Stimulated activated naive B cell treated with anti-CD40 and anti-IgM and Interleukin-4, amounts not matched to agents 10 μg/mL and 1 μg/mL and 100 μg/mL, for 72 hours (primary cell): ENCODE data around the gene PRKG1.
"Not testable (repeated sequence)": the region's sequence is repeated elsewhere in the genome, so short reads cannot be mapped to it uniquely, and the experiment has no call there.

Source experiments
- ATAC-seq, 2 donors: fragments of 150-1000 bp; cut with Tn5 transposase; replicated peaks; 2 replicates each; pipeline ENCODE4 v1.10.0; 2021; ENCODE audit warnings: moderate library complexity in 1 of 2
- DNase-seq: peaks from one replicate; pipeline ENCODE4 v3.0.0; 2021
- H3K27ac Mint-ChIP-seq: one replicate; pipeline ENCODE4 v1.8.0; 2022; ENCODE audit warnings: mild to moderate bottlenecking, mixed read lengths
- H3K27me3 Mint-ChIP-seq, 2 donors: one replicate each; pipeline ENCODE4 v1.8.0; 2022; ENCODE audit warnings: mixed read lengths in 2 of 2
- H3K36me3 Mint-ChIP-seq, 2 donors: one replicate each; pipeline ENCODE4 v1.8.0; 2022; ENCODE audit warnings: mixed read lengths in 2 of 2, mild to moderate bottlenecking in 1 of 2
- H3K4me1 Mint-ChIP-seq, 2 donors: one replicate each; pipeline ENCODE4 v1.8.0; 2022; ENCODE audit warnings: mixed read lengths in 2 of 2, mild to moderate bottlenecking in 1 of 2
- H3K4me3 Mint-ChIP-seq, 2 donors: one replicate each; pipeline ENCODE4 v1.8.0; 2022; ENCODE audit warnings: mild to moderate bottlenecking in 2 of 2, mixed read lengths in 2 of 2, moderate library complexity in 1 of 2
- H3K9me3 Mint-ChIP-seq, 2 donors: one replicate each; pipeline ENCODE4 v1.8.0; 2022; ENCODE audit warnings: mixed read lengths in 2 of 2, mild to moderate bottlenecking in 1 of 2

PRKG1 gene

DNA sequence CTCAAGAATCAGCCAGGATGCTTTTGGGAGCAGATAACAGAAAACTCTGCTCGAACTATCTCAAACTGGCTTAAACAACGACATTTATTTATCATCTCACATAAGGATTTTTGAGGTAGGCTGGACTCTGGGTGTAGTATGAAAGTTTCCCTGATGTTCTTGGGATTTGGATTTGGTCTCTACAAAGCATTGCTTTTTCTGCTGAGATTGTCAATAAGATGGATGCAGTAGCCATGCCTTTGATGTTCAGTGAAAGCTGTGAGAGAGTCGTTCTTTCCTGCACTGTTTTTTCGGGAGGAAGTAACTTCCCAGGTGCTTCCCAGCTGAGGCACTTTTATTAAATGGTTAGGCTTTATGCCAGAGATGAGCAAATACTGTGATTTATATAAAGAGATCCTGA, 181.1 kb downstream of the PRKG1 start:
- ATAC-seq = no peak
- no peak for DNase-seq
- Mint-ChIP-seq H3K36me3 (no peaks in the 10 kb centered on the region), H3K4me1 (no peaks in the 10 kb centered on the region), H3K4me3 (no peak overlapping the region), H3K27ac (no peak overlapping the region), H3K9me3 (no peaks in the 10 kb centered on the region), H3K27me3 (no peaks in the 10 kb centered on the region)

DNA sequence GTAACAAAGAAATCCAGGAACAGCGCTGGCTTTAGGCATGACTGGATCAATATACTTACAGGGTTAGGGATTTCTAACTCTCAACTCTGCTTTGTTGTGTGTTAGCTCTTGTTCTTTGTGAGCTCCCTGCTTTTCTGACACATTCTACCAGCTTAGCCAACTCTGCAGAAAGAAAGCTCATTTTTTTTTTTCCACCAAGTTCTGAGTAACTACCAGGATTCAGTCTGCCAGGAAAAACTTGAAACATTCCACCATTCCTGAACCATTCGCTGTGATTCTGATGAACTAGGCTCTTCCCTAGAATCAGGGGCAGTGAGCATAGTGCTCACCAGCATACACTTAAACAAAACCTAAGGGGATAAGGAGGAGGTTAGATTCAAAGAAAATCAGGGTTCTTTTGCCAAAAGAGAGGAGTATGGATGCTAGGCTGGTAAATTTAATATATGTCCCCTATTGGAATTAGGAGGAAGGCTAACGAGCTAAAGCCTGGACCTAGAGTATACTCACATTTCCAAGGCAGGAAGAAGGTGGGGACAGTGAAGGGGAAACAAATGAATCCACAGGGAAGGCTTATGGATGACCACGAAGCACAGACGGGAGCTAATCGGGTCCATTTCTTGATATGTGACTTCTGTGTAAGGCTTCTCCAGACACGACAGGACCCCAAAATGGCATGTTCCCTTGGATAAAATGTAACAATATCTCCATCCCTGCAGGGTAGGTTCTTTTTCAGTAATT, 183.4 kb downstream of the PRKG1 start:
- Mint-ChIP-seq H3K4me1 (no peaks in the 10 kb centered on the region), H3K36me3 (no peaks in the 10 kb centered on the region), H3K9me3 (no peaks in the 10 kb centered on the region)

DNA sequence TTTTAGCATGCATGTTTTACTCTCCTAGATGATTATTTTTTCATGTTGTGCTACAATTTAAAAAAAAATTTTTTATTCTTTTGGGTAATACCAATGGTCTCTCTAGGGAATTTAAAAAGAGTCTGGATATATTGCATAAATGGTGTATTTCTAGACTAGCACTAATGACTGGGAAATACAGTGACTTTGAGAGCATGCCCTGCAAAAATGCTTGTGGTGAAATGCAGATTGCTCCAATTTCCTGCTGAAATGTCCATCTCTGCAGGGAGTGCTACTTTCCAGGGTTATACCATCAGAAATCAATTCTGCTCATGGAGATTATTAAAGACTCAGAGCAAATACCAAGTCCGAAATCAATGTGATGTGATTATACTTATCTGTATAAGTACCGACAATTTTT, 186.1 kb downstream of the PRKG1 start:
- ATAC-seq (no peak), DNase-seq (no peak)
- H3K9me3 Mint-ChIP-seq = no peaks in the 10 kb centered on the region
- H3K36me3 Mint-ChIP-seq = no peaks in the 10 kb centered on the region
- H3K27ac Mint-ChIP-seq = no peak overlapping the region
- no peaks in the 10 kb centered on the region for H3K4me1 Mint-ChIP-seq
- H3K4me3 Mint-ChIP-seq = no peak overlapping the region
- no peaks in the 10 kb centered on the region for H3K27me3 Mint-ChIP-seq

More for the DNA sequence above, 183.4 kb downstream of the PRKG1 start:
- Mint-ChIP-seq H3K27me3 (no peaks in the 10 kb centered on the region), H3K27ac (no peak overlapping the region), H3K4me3 (no peak overlapping the region)
- no peak for ATAC-seq
- no peak for DNase-seq

GRCh38 chr10:51266496-51266895, 192.2 kb downstream of the PRKG1 start:
- no peaks in the 10 kb centered on the region for H3K27me3 Mint-ChIP-seq
- no peak for DNase-seq

GRCh38 chr10:51267980-51268570, 193.8 kb downstream of the PRKG1 start:
- not testable (repeated sequence) for ATAC-seq, H3K36me3 Mint-ChIP-seq, DNase-seq, H3K27me3 Mint-ChIP-seq, H3K27ac Mint-ChIP-seq, H3K4me1 Mint-ChIP-seq, H3K4me3 Mint-ChIP-seq, H3K9me3 Mint-ChIP-seq

More at GRCh38 chr10:51266496-51266895, 192.2 kb downstream of the PRKG1 start:
- no peak overlapping the region for H3K27ac Mint-ChIP-seq
- no peak overlapping the region for H3K4me3 Mint-ChIP-seq
- no peaks in the 10 kb centered on the region for H3K9me3 Mint-ChIP-seq
- no peaks in the 10 kb centered on the region for H3K36me3 Mint-ChIP-seq
- ATAC-seq = no peak
- H3K4me1 Mint-ChIP-seq = no peaks in the 10 kb centered on the region

DNA sequence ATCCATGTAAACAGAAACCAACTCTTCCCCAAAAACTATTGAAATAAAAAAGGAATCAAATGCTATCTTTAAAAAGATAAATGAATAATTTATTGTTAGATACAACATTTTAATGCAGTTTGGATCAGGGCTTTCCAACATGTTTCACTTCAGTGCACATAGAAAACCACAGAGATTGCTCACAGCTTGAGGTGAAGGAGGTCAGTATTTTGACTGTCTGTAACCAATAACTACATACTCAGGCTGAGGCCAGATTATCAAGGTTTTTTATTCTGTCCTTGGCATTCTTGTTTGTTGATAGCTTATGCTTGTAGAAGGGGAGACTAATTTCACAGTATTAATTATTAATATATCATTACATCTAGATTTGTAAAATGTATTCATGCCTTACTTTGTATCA, 195.5 kb downstream of the PRKG1 start:
- Mint-ChIP-seq H3K9me3 (no peaks in the 10 kb centered on the region), H3K27me3 (no peaks in the 10 kb centered on the region), H3K27ac (no peak overlapping the region), H3K36me3 (no peaks in the 10 kb centered on the region), H3K4me3 (no peak overlapping the region), H3K4me1 (no peaks in the 10 kb centered on the region)
- no peak for DNase-seq
- no peak for ATAC-seq

DNA sequence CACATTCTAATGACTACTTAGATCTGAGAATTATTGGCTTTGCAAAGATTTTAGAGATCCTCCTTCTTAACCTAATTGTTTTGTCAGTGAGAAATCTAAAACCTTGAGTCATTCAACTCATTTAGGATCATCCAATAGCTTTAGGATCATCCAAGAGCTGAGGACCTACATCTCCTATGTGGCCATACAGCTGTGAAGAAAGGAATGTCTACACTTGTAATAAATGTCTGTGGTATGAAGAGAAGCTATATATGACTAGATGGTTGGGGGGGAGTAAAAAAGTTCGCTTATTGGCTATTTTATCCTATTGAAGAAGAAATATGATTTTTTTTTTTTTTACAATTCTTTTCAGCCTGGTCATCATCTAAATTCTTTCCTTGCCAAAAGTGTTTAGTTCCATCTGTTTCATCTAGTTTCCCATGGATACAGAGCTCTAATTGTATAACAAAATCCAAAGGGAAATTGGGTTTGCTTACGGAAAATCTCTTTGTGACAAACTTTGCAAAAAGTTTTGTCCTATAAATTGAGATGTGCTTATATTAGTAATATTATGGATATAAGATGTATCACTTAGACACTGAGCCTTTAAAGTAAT, 196.7 kb downstream of the PRKG1 start:
- Mint-ChIP-seq H3K27me3 (no peaks in the 10 kb centered on the region), H3K27ac (no peak overlapping the region), H3K9me3 (peaks cover 0 to 2% of the 10 kb centered on the region in 2 donors), H3K4me3 (no peak overlapping the region), H3K36me3 (no peaks in the 10 kb centered on the region), H3K4me1 (no peaks in the 10 kb centered on the region)
- no peak for ATAC-seq
- DNase-seq = no peak

- not testable (repeated sequence) for H3K4me3 Mint-ChIP-seq, H3K36me3 Mint-ChIP-seq, H3K9me3 Mint-ChIP-seq, ATAC-seq, H3K27me3 Mint-ChIP-seq, H3K27ac Mint-ChIP-seq, H3K4me1 Mint-ChIP-seq, DNase-seq
Measured at GRCh38 chr10:51272099-51272498, 197.8 kb downstream of the PRKG1 start.

- H3K9me3 Mint-ChIP-seq = peaks cover 0 to 2% of the 10 kb centered on the region in 2 donors
- no peaks in the 10 kb centered on the region for H3K27me3 Mint-ChIP-seq
- H3K4me1 Mint-ChIP-seq = no peaks in the 10 kb centered on the region
- DNase-seq (no peak), ATAC-seq (no peak)
- H3K4me3 Mint-ChIP-seq = no peak overlapping the region
- no peaks in the 10 kb centered on the region for H3K36me3 Mint-ChIP-seq
- H3K27ac Mint-ChIP-seq = no peak overlapping the region
Measured at GRCh38 chr10:51272555-51272954, 198.3 kb downstream of the PRKG1 start.

DNA sequence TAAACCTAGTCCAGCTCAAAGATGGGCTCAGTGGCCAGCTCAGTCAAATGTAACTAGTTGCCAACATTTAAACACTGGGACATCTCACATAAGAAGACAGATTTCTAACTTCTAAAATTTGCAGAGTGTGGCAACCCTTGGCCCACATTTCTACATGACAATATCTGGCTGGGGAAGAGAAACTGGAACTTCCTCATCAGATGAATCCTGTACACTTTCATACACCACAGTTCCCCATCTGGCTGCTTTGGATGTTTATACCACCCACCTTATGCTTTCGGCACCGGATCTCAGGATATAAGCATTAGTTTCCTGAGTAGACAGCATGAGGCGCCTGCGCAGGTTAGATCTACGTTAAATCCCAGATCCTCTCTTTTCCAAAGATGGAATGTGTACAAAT, 199.3 kb downstream of the PRKG1 start:
- H3K36me3 Mint-ChIP-seq = no peaks in the 10 kb centered on the region
- peak; percentile 46 to 69 for ATAC-seq
- no peak overlapping the region for H3K4me3 Mint-ChIP-seq
- H3K27ac Mint-ChIP-seq = no peak overlapping the region
- no peak for DNase-seq
- peaks cover 0 to 2% of the 10 kb centered on the region in 2 donors for H3K9me3 Mint-ChIP-seq
- H3K4me1 Mint-ChIP-seq = no peaks in the 10 kb centered on the region
- H3K27me3 Mint-ChIP-seq = no peaks in the 10 kb centered on the region

- not testable (repeated sequence) for DNase-seq, H3K4me1 Mint-ChIP-seq, H3K27ac Mint-ChIP-seq, H3K4me3 Mint-ChIP-seq, ATAC-seq, H3K36me3 Mint-ChIP-seq, H3K27me3 Mint-ChIP-seq, H3K9me3 Mint-ChIP-seq
Measured at GRCh38 chr10:51276097-51276496, 201.8 kb downstream of the PRKG1 start.

- not testable (repeated sequence) for H3K9me3 Mint-ChIP-seq, H3K27ac Mint-ChIP-seq, ATAC-seq, H3K4me3 Mint-ChIP-seq, H3K27me3 Mint-ChIP-seq, DNase-seq, H3K4me1 Mint-ChIP-seq, H3K36me3 Mint-ChIP-seq
Measured at GRCh38 chr10:51281387-51281786, 207.1 kb downstream of the PRKG1 start.

- DNase-seq (no peak), ATAC-seq (no peak)
- Mint-ChIP-seq H3K4me1 (no peaks in the 10 kb centered on the region), H3K27me3 (no peaks in the 10 kb centered on the region), H3K36me3 (no peaks in the 10 kb centered on the region), H3K27ac (no peak overlapping the region), H3K9me3 (no peaks in the 10 kb centered on the region), H3K4me3 (no peak overlapping the region)
Measured at GRCh38 chr10:51285601-51286000, 211.3 kb downstream of the PRKG1 start.

DNA sequence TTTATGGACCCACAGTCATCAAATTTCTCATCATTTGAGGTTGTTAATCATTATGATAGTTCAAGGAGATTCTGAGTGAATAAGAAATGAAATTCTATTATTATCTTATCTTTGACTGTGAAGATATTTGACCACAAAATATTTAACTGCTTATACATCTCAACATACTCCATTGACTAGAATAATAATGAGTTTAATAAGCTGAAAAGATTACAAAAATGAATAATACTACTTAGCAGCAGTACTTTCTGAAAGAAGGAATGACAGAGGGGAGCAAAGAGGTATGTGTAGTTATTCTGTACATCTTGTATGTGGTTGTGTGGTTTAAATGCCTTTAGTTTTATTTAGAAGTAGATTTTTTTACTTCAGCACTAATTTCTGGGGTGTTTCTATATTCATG, 214.2 kb downstream of the PRKG1 start:
- H3K27ac Mint-ChIP-seq = no peak overlapping the region
- no peak for ATAC-seq
- no peak for DNase-seq
- no peak overlapping the region for H3K4me3 Mint-ChIP-seq
- H3K4me1 Mint-ChIP-seq = no peaks in the 10 kb centered on the region
- no peaks in the 10 kb centered on the region for H3K36me3 Mint-ChIP-seq
- H3K27me3 Mint-ChIP-seq = no peaks in the 10 kb centered on the region
- H3K9me3 Mint-ChIP-seq = no peaks in the 10 kb centered on the region

DNA sequence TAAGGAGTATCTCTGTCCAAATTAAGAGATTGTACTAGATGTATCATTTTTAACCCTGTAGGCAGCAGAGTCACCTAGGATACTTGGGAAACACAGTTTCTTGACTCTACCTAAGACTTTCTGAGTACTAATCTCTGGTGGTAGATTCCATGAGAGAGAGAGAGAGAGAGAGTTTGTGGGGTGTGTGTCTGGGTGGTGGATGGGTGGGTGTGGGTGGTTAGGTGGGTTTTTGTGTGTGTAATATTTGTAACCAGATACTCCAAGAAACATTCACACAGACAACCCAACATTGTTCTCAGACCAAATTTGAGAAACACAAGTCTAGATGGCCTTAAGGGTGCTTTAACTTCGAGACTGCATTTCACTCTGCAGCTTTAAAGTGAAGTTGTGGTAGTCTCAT, 215.2 kb downstream of the PRKG1 start:
- Mint-ChIP-seq H3K27ac (no peak overlapping the region), H3K36me3 (no peaks in the 10 kb centered on the region), H3K9me3 (peaks cover 0 to 2% of the 10 kb centered on the region in 2 donors), H3K27me3 (no peaks in the 10 kb centered on the region), H3K4me3 (no peak overlapping the region), H3K4me1 (no peaks in the 10 kb centered on the region)
- ATAC-seq (no peak), DNase-seq (no peak)
